Kidney epithelial cell (primary cell): ENCODE measurements around the gene ELP2. TPM values are rescaled to one million over a fixed set of nuclear protein-coding genes. Genes with fewer than 3 reads are reported as not detected.

ENCODE experiments used
- DNase-seq: peaks from one replicate; pipeline ENCODE4 v3.0.0-alpha.2; 2010; ENCODE audit warnings: low read depth
- H3K27me3 ChIP-seq: 2 replicates; pipeline ENCODE4 v1.6.0; 2011; ENCODE audit warnings: low read length; ENCODE audit not compliant: control insufficient read depth, insufficient read depth
- H3K36me3 ChIP-seq: 2 replicates; pipeline ENCODE4 v1.5.1; 2011; ENCODE audit warnings: low read length; ENCODE audit not compliant: control insufficient read depth, insufficient read depth
- H3K4me3 ChIP-seq: 2 replicates; pipeline ENCODE4 v1.5.1; 2011; ENCODE audit warnings: low read depth, mild to moderate bottlenecking, control low read depth, low read length
- total RNA-seq: library from RNA; depleted of rRNA; stranded (reverse); fragments of >200 nt; gene quantifications from 2 replicates; pipeline ENCODE4 v1.2.3, GENCODE V29; 2015
- TF ChIP-seq, protein P1 (sequence below): IDR thresholded peaks from 2 replicates; pipeline ENCODE4 v1.5.1; 2011; ENCODE audit warnings: mild to moderate bottlenecking, moderate library complexity, low read length, control low read depth, inconsistent platforms; ENCODE audit not compliant: insufficient read depth, poor library complexity, severe bottlenecking

ELP2 gene
- total RNA-seq, 1 donor from 2014 or later: 63.9 TPM

- Histone ChIP-seq H3K36me3 (no peaks in the 10 kb centered on the region), H3K4me3 (no peak overlapping the region), H3K27me3 (no peaks in the 10 kb centered on the region)
- TF ChIP-seq, protein P1, sequence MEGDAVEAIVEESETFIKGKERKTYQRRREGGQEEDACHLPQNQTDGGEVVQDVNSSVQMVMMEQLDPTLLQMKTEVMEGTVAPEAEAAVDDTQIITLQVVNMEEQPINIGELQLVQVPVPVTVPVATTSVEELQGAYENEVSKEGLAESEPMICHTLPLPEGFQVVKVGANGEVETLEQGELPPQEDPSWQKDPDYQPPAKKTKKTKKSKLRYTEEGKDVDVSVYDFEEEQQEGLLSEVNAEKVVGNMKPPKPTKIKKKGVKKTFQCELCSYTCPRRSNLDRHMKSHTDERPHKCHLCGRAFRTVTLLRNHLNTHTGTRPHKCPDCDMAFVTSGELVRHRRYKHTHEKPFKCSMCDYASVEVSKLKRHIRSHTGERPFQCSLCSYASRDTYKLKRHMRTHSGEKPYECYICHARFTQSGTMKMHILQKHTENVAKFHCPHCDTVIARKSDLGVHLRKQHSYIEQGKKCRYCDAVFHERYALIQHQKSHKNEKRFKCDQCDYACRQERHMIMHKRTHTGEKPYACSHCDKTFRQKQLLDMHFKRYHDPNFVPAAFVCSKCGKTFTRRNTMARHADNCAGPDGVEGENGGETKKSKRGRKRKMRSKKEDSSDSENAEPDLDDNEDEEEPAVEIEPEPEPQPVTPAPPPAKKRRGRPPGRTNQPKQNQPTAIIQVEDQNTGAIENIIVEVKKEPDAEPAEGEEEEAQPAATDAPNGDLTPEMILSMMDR: no peak
- no peak for DNase-seq
These were observed 27.8 kb upstream of the ELP2 start for GRCh38 chr18:36101943-36102342.

- H3K4me3 ChIP-seq: no peak overlapping the region
- DNase-seq: no peak
- H3K27me3 ChIP-seq: no peaks in the 10 kb centered on the region
- no peaks in the 10 kb centered on the region for H3K36me3 ChIP-seq
- TF ChIP-seq, protein P1: no peak
These were observed 24.9 kb upstream of the ELP2 start for GRCh38 chr18:36104749-36105148.

- no peak for DNase-seq
- Histone ChIP-seq H3K27me3 (no peaks in the 10 kb centered on the region), H3K4me3 (no peak overlapping the region), H3K36me3 (no peaks in the 10 kb centered on the region)
- TF ChIP-seq, protein P1: no peak
These were observed 22.2 kb upstream of the ELP2 start for GRCh38 chr18:36107477-36107876.

DNA sequence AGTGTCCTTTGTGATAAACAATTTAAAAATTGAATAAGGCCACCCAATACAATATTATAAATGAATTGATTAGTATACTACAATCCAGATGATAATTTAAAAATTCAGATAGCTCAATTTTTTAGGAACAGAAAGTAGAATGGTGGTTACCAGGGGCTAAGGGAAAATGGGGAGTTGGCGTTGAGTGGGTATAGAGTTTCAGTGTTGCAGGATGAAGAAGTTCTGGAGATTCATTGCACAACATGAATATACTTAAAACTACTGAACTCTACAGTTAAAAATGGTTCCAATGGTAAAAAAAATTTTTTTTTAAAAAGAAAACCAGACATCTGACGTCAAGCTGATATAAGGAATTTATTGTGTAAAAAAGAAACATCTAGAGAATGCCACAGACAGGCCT lies 21.5 kb upstream of the ELP2 start:
- TF ChIP-seq, protein P1: no peak
- no peaks in the 10 kb centered on the region for H3K36me3 ChIP-seq
- H3K27me3 ChIP-seq: no peaks in the 10 kb centered on the region
- no peak for DNase-seq
- H3K4me3 ChIP-seq: no peak overlapping the region

DNA sequence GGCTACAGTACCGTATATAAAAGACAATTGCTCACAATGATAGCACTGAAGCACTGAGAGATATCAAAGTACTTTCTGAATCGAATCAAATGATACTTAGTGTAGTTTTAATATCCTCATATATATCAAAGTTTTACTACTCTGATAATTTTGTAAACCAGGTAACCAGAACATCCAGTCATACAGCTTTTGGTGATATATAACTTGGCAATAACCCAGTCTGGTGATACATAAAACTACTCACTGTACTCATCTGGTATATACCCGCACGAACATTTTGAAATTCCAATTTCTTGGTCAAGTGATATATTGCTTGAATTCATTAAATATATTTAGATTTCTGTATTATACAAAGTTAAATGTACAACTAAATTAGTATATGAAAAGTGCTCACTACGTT lies 21.1 kb upstream of the ELP2 start:
- DNase-seq: no peak
- Histone ChIP-seq H3K4me3 (no peak overlapping the region), H3K36me3 (no peaks in the 10 kb centered on the region), H3K27me3 (no peaks in the 10 kb centered on the region)
- TF ChIP-seq, protein P1: no peak

- no peaks in the 10 kb centered on the region for H3K27me3 ChIP-seq
- DNase-seq: no peak
- no peaks in the 10 kb centered on the region for H3K36me3 ChIP-seq
- H3K4me3 ChIP-seq: no peak overlapping the region
- TF ChIP-seq, protein P1: no peak
These were observed 20.0 kb upstream of the ELP2 start for GRCh38 chr18:36109737-36110136.
